ENCODE results near the gene TENT4A. TPM values are rescaled to one million over a fixed set of nuclear protein-coding genes. Genes with fewer than 3 reads are reported as not detected.

Gene TENT4A
- total RNA-seq, 1 experiment from 2014 or later: 39.3 TPM

GRCh38 chr5:6791031-6791430 lies 77.8 kb downstream of the TENT4A start:
- ChIA-PET CTCF (no interaction called here), POLR2A (ENCODE audit: unreplicated experiment) (no interaction called here)
- no peak overlapping the region for H3K4me2 ChIP-seq (ENCODE audit: low read length)
- H3K9me3 ChIP-seq (ENCODE audit: low read length): no peaks in the 10 kb centered on the region
- H3K9me2 ChIP-seq (replicated peaks; ENCODE audit: low read length): no peaks in the 10 kb centered on the region
- no peak overlapping the region for H3K27ac ChIP-seq (ENCODE audit: low read length)
- ATAC-seq (no peak), DNase-seq (no peak)
- H3K4me1 ChIP-seq (ENCODE audit: insufficient read depth, low read length): no peaks in the 10 kb centered on the region
- H3K9ac ChIP-seq (ENCODE audit: low read length): no peak overlapping the region
- no peaks in the 10 kb centered on the region for H3K79me2 ChIP-seq (ENCODE audit: low read length)
- H4K20me1 ChIP-seq (ENCODE audit: low read length): no peaks in the 10 kb centered on the region
- TF ChIP-seq CTCF (conservative IDR thresholded peaks at IDR 0.05; ENCODE audit: low read depth, low read length): no peak
- TF ChIP-seq EZH2phosphoT487 (IDR thresholded peaks at IDR 0.05; ENCODE audit: borderline replicate concordance, low read length): no peak
- no peak for TF ChIP-seq EZH2 (IDR thresholded peaks at IDR 0.05; ENCODE audit: low read length, unreplicated experiment)
- no peaks in the 10 kb centered on the region for H3K36me3 ChIP-seq (ENCODE audit: low read depth, low read length)
- no TSS peak for BruUV-seq (replicated peaks)
- intact Hi-C loops (cut with micrococcal nuclease): no loop called here
- H3F3A ChIP-seq (ENCODE audit: low read length, unreplicated experiment): no peaks in the 10 kb centered on the region
- H3K27me3 ChIP-seq (ENCODE audit: low read length): peaks cover 39% of the 10 kb centered on the region
- no peak overlapping the region for H3K4me3 ChIP-seq (ENCODE audit: low read length)
- H2AFZ ChIP-seq (ENCODE audit: low read length): no peak overlapping the region

- intact Hi-C loops (cut with micrococcal nuclease): no loop called here
- Histone ChIP-seq H3K36me3 (ENCODE audit: low read depth, low read length) (no peaks in the 10 kb centered on the region), H3K4me3 (ENCODE audit: low read length) (no peak overlapping the region), H3K27me3 (ENCODE audit: low read length) (peaks cover 48% of the 10 kb centered on the region), H3K9me2 (replicated peaks; ENCODE audit: low read length) (no peaks in the 10 kb centered on the region), H3F3A (ENCODE audit: low read length, unreplicated experiment) (no peaks in the 10 kb centered on the region), H3K9me3 (ENCODE audit: low read length) (no peaks in the 10 kb centered on the region), H3K79me2 (ENCODE audit: low read length) (no peaks in the 10 kb centered on the region), H3K4me1 (ENCODE audit: insufficient read depth, low read length) (no peaks in the 10 kb centered on the region), H3K27ac (ENCODE audit: low read length) (no peak overlapping the region), H2AFZ (ENCODE audit: low read length) (no peak overlapping the region), H3K9ac (ENCODE audit: low read length) (no peak overlapping the region), H4K20me1 (ENCODE audit: low read length) (no peaks in the 10 kb centered on the region), H3K4me2 (ENCODE audit: low read length) (no peak overlapping the region)
- no peak for TF ChIP-seq EZH2phosphoT487 (IDR thresholded peaks at IDR 0.05; ENCODE audit: borderline replicate concordance, low read length)
- TF ChIP-seq CTCF (conservative IDR thresholded peaks at IDR 0.05; ENCODE audit: low read depth, low read length): no peak
- CTCF ChIA-PET: no interaction called here
- DNase-seq (no peak), ATAC-seq (no peak)
- POLR2A ChIA-PET (ENCODE audit: unreplicated experiment): no interaction called here
- no TSS peak for BruUV-seq (replicated peaks)
Measured at GRCh38 chr5:6792376-6792775, 79.1 kb downstream of the TENT4A start.

GRCh38 chr5:6792911-6793471 lies 79.8 kb downstream of the TENT4A start:
- Histone ChIP-seq H3K27me3 (ENCODE audit: low read length) (peaks cover 48% of the 10 kb centered on the region), H3K36me3 (ENCODE audit: low read depth, low read length) (no peaks in the 10 kb centered on the region), H2AFZ (ENCODE audit: low read length) (no peak overlapping the region), H3K27ac (ENCODE audit: low read length) (no peak overlapping the region), H3K4me1 (ENCODE audit: insufficient read depth, low read length) (no peaks in the 10 kb centered on the region), H3K9me3 (ENCODE audit: low read length) (no peaks in the 10 kb centered on the region), H3K4me2 (ENCODE audit: low read length) (no peak overlapping the region), H3F3A (ENCODE audit: low read length, unreplicated experiment) (no peaks in the 10 kb centered on the region), H3K9ac (ENCODE audit: low read length) (no peak overlapping the region), H3K4me3 (ENCODE audit: low read length) (no peak overlapping the region), H3K9me2 (replicated peaks; ENCODE audit: low read length) (no peaks in the 10 kb centered on the region), H4K20me1 (ENCODE audit: low read length) (no peaks in the 10 kb centered on the region), H3K79me2 (ENCODE audit: low read length) (no peaks in the 10 kb centered on the region)
- ATAC-seq (no peak), DNase-seq (no peak)
- ChIA-PET POLR2A (ENCODE audit: unreplicated experiment) (no interaction called here), CTCF (no interaction called here)
- TF ChIP-seq EZH2 (IDR thresholded peaks at IDR 0.05; ENCODE audit: low read length, unreplicated experiment) (no peak), CTCF (conservative IDR thresholded peaks at IDR 0.05; ENCODE audit: low read depth, low read length) (no peak), EZH2phosphoT487 (IDR thresholded peaks at IDR 0.05; ENCODE audit: borderline replicate concordance, low read length) (no peak)
- intact Hi-C loops (cut with micrococcal nuclease): no loop called here
- BruUV-seq (replicated peaks): no TSS peak

All from PC-3 (cell line).